Peyer's patch (tissue), 4 donors: ENCODE results near the gene UBASH3B.

Experiments
- POLR2A ChIP-seq, 2 donors: fragments of 450-650 bp; IDR thresholded peaks; one replicate each; pipeline ENCODE4 v1.5.1; 2017; ENCODE audit warnings: antibody characterized with exemption in 2 of 2, mild to moderate bottlenecking in 2 of 2, moderate library complexity in 2 of 2
- TF ChIP-seq, protein P1 (sequence below), 6 experiments: fragments of 450-650 bp in 4 of 6; fragments of 200-600 bp in 2 of 6; sonication (generic) in 1 of 6; IDR thresholded peaks; one replicate each; pipeline ENCODE4 v1.5.1; 2017 to 2019; ENCODE audit warnings: antibody characterized with exemption in 6 of 6, mild to moderate bottlenecking in 3 of 6, moderate library complexity in 1 of 6

DNA sequence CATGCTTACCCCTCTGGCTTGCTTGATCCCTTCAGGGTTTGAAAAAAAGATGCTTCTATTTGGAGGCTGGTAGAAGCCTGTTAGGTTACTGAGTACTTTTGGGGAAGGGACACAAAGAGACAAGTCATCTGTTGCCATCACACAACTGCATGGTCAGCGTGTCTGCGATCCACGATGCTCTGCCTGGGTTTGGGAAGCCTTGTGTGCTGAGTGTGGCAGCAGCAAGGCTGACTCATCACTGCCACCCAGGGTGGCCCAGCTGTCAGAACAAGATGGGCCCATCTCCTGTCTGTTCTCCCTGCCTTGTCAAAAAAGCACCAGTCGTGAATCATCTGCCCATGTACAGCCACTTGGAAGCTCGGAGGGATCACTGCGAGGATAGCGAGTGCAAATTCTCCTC lies 26.2 kb downstream of the UBASH3B start:
- TF ChIP-seq, protein P1, sequence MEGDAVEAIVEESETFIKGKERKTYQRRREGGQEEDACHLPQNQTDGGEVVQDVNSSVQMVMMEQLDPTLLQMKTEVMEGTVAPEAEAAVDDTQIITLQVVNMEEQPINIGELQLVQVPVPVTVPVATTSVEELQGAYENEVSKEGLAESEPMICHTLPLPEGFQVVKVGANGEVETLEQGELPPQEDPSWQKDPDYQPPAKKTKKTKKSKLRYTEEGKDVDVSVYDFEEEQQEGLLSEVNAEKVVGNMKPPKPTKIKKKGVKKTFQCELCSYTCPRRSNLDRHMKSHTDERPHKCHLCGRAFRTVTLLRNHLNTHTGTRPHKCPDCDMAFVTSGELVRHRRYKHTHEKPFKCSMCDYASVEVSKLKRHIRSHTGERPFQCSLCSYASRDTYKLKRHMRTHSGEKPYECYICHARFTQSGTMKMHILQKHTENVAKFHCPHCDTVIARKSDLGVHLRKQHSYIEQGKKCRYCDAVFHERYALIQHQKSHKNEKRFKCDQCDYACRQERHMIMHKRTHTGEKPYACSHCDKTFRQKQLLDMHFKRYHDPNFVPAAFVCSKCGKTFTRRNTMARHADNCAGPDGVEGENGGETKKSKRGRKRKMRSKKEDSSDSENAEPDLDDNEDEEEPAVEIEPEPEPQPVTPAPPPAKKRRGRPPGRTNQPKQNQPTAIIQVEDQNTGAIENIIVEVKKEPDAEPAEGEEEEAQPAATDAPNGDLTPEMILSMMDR (IDR thresholded peaks at IDR 0.05): no peak
- TF ChIP-seq POLR2A (IDR thresholded peaks at IDR 0.05): no peak
